AG04449 (cell line): Measurements from ENCODE around the gene OVOL3.

Experiments
- CTCF ChIA-PET: fragments of 350-600 bp; formaldehyde crosslinking; extraction: SDS; loops from one replicate; lab custom pipeline; 2021; ENCODE audit warnings: antibody characterized with exemption; lab: Yijun Ruan, JAX
- POLR2A ChIA-PET: fragments of 400-600, 350-600 bp; formaldehyde crosslinking; extraction: SDS; loops from one replicate; lab custom pipeline; 2020; ENCODE audit warnings: antibody characterized with exemption, inconsistent platforms; lab: Yijun Ruan, JAX
- DNase-seq: peaks from one replicate; pipeline ENCODE4 v3.0.0-alpha.2; 2010; ENCODE audit warnings: low read depth, low spot score
- H3K4me3 ChIP-seq: 2 replicates; pipeline ENCODE4 v1.5.1; 2011; ENCODE audit warnings: low read depth, mild to moderate bottlenecking, control low read depth, low read length
- CTCF ChIP-seq: IDR thresholded peaks from one replicate; pipeline ENCODE4 v1.5.1; 2011; ENCODE audit warnings: mild to moderate bottlenecking, moderate library complexity, low read length, control low read depth, inconsistent platforms; ENCODE audit not compliant: insufficient read depth; ENCODE audit errors: missing control alignments

Gene OVOL3

GRCh38 chr19:36142046-36142445 lies 31.1 kb downstream of the OVOL3 start:
- CTCF ChIA-PET = no interaction called here

GRCh38 chr19:36142496-36142895 lies 31.6 kb downstream of the OVOL3 start:
- TF ChIP-seq CTCF = no peak
- ChIA-PET POLR2A (no interaction called here), CTCF (no interaction called here)
- no peak for DNase-seq
- no peak overlapping the region for H3K4me3 ChIP-seq

More at GRCh38 chr19:36142046-36142445, 31.1 kb downstream of the OVOL3 start:
- no peak overlapping the region for H3K4me3 ChIP-seq
- POLR2A ChIA-PET = no interaction called here
- TF ChIP-seq CTCF = no peak
- DNase-seq = no peak

GRCh38 chr19:36144624-36145023 lies 33.7 kb downstream of the OVOL3 start:
- POLR2A ChIA-PET = interaction anchor here (1.0 to 1.2 kb wide), 2 partner anchors 9 to 18 kb away, joined by 3 to 4 read pairs; no protein-coding TSS in a partner anchor

GRCh38 chr19:36149673-36150406 lies 38.9 kb downstream of the OVOL3 start:
- no peak overlapping the region for H3K4me3 ChIP-seq
- ChIA-PET CTCF (interaction anchor here (1.7 kb wide), 1 partner anchor 23 kb away, joined by 6 read pairs; no protein-coding TSS in a partner anchor), POLR2A (interaction anchor here (1.1 kb wide), 1 partner anchor 10 kb away, joined by 3 read pairs; no protein-coding TSS in a partner anchor)
- TF ChIP-seq CTCF = no peak
- no peak for DNase-seq

More at GRCh38 chr19:36144624-36145023, 33.7 kb downstream of the OVOL3 start:
- DNase-seq = no peak
- CTCF ChIA-PET = interaction anchor here (0.7 to 1.4 kb wide), 3 partner anchors 9 to 25 kb away, joined by 3 to 4 read pairs (median 4); no protein-coding TSS in a partner anchor
- no peak overlapping the region for H3K4me3 ChIP-seq
- TF ChIP-seq CTCF = no peak

GRCh38 chr19:36150586-36150985 lies 39.6 kb downstream of the OVOL3 start:
- no peak for TF ChIP-seq CTCF
- CTCF ChIA-PET = interaction anchor here (0.8 to 1.7 kb wide), 4 partner anchors 19 to 28 kb away, joined by 3 to 6 read pairs (median 5); no protein-coding TSS in a partner anchor
- no peak overlapping the region for H3K4me3 ChIP-seq
- POLR2A ChIA-PET = interaction anchor here (0.7 to 1.1 kb wide), 2 partner anchors 11 to 16 kb away, joined by 3 read pairs; no protein-coding TSS in a partner anchor
- DNase-seq = no peak
